H1 (cell line): ENCODE data around the gene ITGB5. TPM values are rescaled to one million over a fixed set of nuclear protein-coding genes. Genes with fewer than 3 reads are reported as not detected.

Source experiments
- CTCF ChIA-PET: fragments of 300-600 bp; sonication (Branson Sonifier 250); formaldehyde crosslinking; loops from one replicate; lab custom pipeline; 2021; ENCODE audit not compliant: partially characterized antibody; lab: Charles Lee
- POLR2A ChIA-PET: fragments of 300-600 bp; sonication (Branson Sonifier 250); formaldehyde crosslinking; loops from one replicate; lab custom pipeline; 2021; ENCODE audit warnings: inconsistent platforms; ENCODE audit not compliant: partially characterized antibody; lab: Charles Lee
- DNase-seq, 2 experiments: peaks; one replicate each; pipeline versions ENCODE4 v3.0.0 to v3.0.0-alpha.2; 2010 to 2022; ENCODE audit warnings: low spot score in 2 of 2, low read depth in 1 of 2, mixed read lengths in 1 of 2
- FAIRE-seq: peaks from 2 replicates; lab custom pipeline; 2011; peaks lifted over from hg19 to GRCh38; lab: Jason Lieb, UNC
- H2AFZ ChIP-seq: 2 replicates; pipeline ENCODE4 v1.8.1; 2012; ENCODE audit warnings: low read length, inconsistent platforms
- H2AK5ac ChIP-seq: 2 replicates; pipeline ENCODE4 v1.6.1; 2013; ENCODE audit warnings: low read depth, low read length
- H2BK120ac ChIP-seq: replicated peaks from 2 replicates; pipeline ENCODE3; 2013; ENCODE audit warnings: low read depth, low read length, inconsistent platforms
- H2BK12ac ChIP-seq: 2 replicates; pipeline ENCODE4 v1.6.1; 2013; ENCODE audit warnings: low read depth, low read length
- H2BK15ac ChIP-seq: 2 replicates; pipeline ENCODE4 v1.6.1; 2013; ENCODE audit warnings: low read length
- H2BK20ac ChIP-seq: 2 replicates; pipeline ENCODE4 v1.6.1; 2013; ENCODE audit warnings: low read length
- H2BK5ac ChIP-seq: 2 replicates; pipeline ENCODE4 v1.6.1; 2013; ENCODE audit warnings: low read depth, low read length
- H3K14ac ChIP-seq: 2 replicates; pipeline ENCODE4 v1.6.1; 2013; ENCODE audit warnings: inconsistent platforms; ENCODE audit not compliant: insufficient read length
- H3K18ac ChIP-seq: 2 replicates; pipeline ENCODE4 v1.6.1; 2013; ENCODE audit warnings: low read length; ENCODE audit errors: extremely low read depth
- H3K23ac ChIP-seq: 2 replicates; pipeline ENCODE4 v1.6.1; 2013; ENCODE audit warnings: inconsistent platforms; ENCODE audit not compliant: insufficient read length
- H3K23me2 ChIP-seq: 2 replicates; pipeline ENCODE4 v1.6.1; 2013; ENCODE audit warnings: low read depth, low read length
- H3K27ac ChIP-seq: 2 replicates; pipeline ENCODE4 v1.6.1; 2011; ENCODE audit warnings: low read depth, low read length, inconsistent platforms
- H3K27me3 ChIP-seq, 4 experiments: replicated peaks in 1 of 4; 1 replicate in 1 of 4; 2 replicates in 3 of 4; pipeline versions ENCODE4 v1.6.1 to v1.8.1; 2011 to 2013; ENCODE audit warnings: low read length in 3 of 4, mild to moderate bottlenecking in 3 of 4, inconsistent platforms in 2 of 4, mixed read lengths in 2 of 4, moderate library complexity in 1 of 4; ENCODE audit not compliant: control insufficient read depth in 3 of 4, insufficient read depth in 3 of 4; ENCODE audit errors: extremely low read depth in 1 of 4
- H3K36me3 ChIP-seq, 4 experiments: 2 replicates each; pipeline versions ENCODE4 v1.6.1 to v1.8.1; 2011 to 2013; ENCODE audit warnings: mild to moderate bottlenecking in 4 of 4, low read length in 3 of 4, moderate library complexity in 2 of 4, control low read depth in 1 of 4, inconsistent platforms in 1 of 4; ENCODE audit not compliant: insufficient read depth in 4 of 4, control insufficient read depth in 2 of 4
- H3K4ac ChIP-seq: replicated peaks from 2 replicates; pipeline ENCODE3; 2013; ENCODE audit warnings: low read length, low read depth, mixed read lengths, inconsistent platforms; ENCODE audit not compliant: insufficient read length
- H3K4me1 ChIP-seq, 4 experiments: replicated peaks in 1 of 4; 1 replicate in 1 of 4; 2 replicates in 3 of 4; pipeline versions ENCODE4 v1.6.1 to v1.8.1; 2011 to 2013; ENCODE audit warnings: low read length in 3 of 4, inconsistent platforms in 2 of 4, mixed read lengths in 1 of 4; ENCODE audit not compliant: insufficient read depth in 4 of 4, control insufficient read depth in 3 of 4
- H3K4me2 ChIP-seq, 2 experiments: 2 replicates each; pipeline versions ENCODE4 v1.6.1 to v1.8.1; 2011 to 2013; ENCODE audit warnings: low read depth in 2 of 2, low read length in 2 of 2, control low read depth in 1 of 2, inconsistent platforms in 1 of 2, mild to moderate bottlenecking in 1 of 2; ENCODE audit not compliant: insufficient read depth in 1 of 2
- H3K4me3 ChIP-seq, 4 experiments: fragments of 200-600, 300-600 bp in 1 of 4; sonication (generic), shearing (Covaris generic), sonication (Bioruptor Twin) in 1 of 4; 2 replicates each; pipeline versions ENCODE4 v1.5.1 to v1.8.1; 2011 to 2016; ENCODE audit warnings: low read length in 4 of 4, low read depth in 3 of 4, control low read depth in 2 of 4, inconsistent platforms in 2 of 4, mild to moderate bottlenecking in 2 of 4, mixed read lengths in 1 of 4, moderate library complexity in 1 of 4; ENCODE audit not compliant: insufficient read depth in 2 of 4; ENCODE audit errors: extremely low read depth in 1 of 4
- H3K56ac ChIP-seq: replicated peaks from 2 replicates; pipeline ENCODE3; 2013; ENCODE audit warnings: low read depth, mild to moderate bottlenecking, mixed read lengths, low read length, inconsistent platforms; ENCODE audit not compliant: insufficient read length
- H3K79me1 ChIP-seq: 2 replicates; pipeline ENCODE4 v1.6.1; 2013; ENCODE audit warnings: low read depth, low read length, control low read depth
- H3K79me2 ChIP-seq, 2 experiments: 2 replicates each; pipeline versions ENCODE4 v1.6.1 to v1.8.1; 2012 to 2013; ENCODE audit warnings: low read length in 2 of 2, mild to moderate bottlenecking in 2 of 2, inconsistent platforms in 1 of 2; ENCODE audit not compliant: insufficient read depth in 2 of 2, control insufficient read depth in 1 of 2
- H3K9ac ChIP-seq, 4 experiments: replicated peaks in 1 of 4; 1 replicate in 1 of 4; 2 replicates in 3 of 4; pipeline versions ENCODE4 v1.6.1 to v1.8.1; 2011 to 2013; ENCODE audit warnings: low read depth in 3 of 4, low read length in 3 of 4, control low read depth in 2 of 4, mild to moderate bottlenecking in 2 of 4, moderate library complexity in 2 of 4, inconsistent platforms in 1 of 4; ENCODE audit errors: extremely low read depth in 1 of 4
- H3K9me3 ChIP-seq, 2 experiments: 2 replicates each; pipeline versions ENCODE4 v1.6.1 to v1.8.1; 2012 to 2013; ENCODE audit warnings: mild to moderate bottlenecking in 2 of 2, moderate library complexity in 2 of 2, control low read depth in 1 of 2, inconsistent platforms in 1 of 2, low read depth in 1 of 2, low read length in 1 of 2, mixed read lengths in 1 of 2; ENCODE audit not compliant: insufficient read depth in 2 of 2
- H4K20me1 ChIP-seq, 2 experiments: replicated peaks in 1 of 2; 2 replicates each; pipeline versions ENCODE3 to v1.8.1; 2011 to 2013; ENCODE audit warnings: inconsistent platforms in 2 of 2, low read length in 2 of 2, mild to moderate bottlenecking in 1 of 2; ENCODE audit not compliant: insufficient read depth in 2 of 2, control insufficient read depth in 1 of 2
- H4K5ac ChIP-seq: 2 replicates; pipeline ENCODE4 v1.6.1; 2013; ENCODE audit warnings: low read length, low read depth, mixed read lengths, inconsistent platforms; ENCODE audit not compliant: insufficient read length
- H4K8ac ChIP-seq: 2 replicates; pipeline ENCODE4 v1.8.0; 2013; ENCODE audit warnings: mild to moderate bottlenecking, moderate library complexity, low read length, inconsistent platforms; ENCODE audit not compliant: insufficient read depth; ENCODE audit errors: extremely low read depth
- H4K91ac ChIP-seq: replicated peaks from 2 replicates; pipeline ENCODE3; 2013; ENCODE audit warnings: low read length, mixed read lengths, inconsistent platforms; ENCODE audit not compliant: insufficient read length
- BRCA1 ChIP-seq: IDR thresholded peaks from 2 replicates; pipeline ENCODE4 v1.6.1; 2012; ENCODE audit warnings: low read depth, low read length, improper control_type of control experiment
- CREB1 ChIP-seq: IDR thresholded peaks from 2 replicates; pipeline ENCODE4 v1.6.1; 2012; ENCODE audit warnings: inconsistent platforms
- FOSL1 ChIP-seq: IDR thresholded peaks from 2 replicates; pipeline ENCODE4 v1.6.1; 2011; ENCODE audit warnings: mild to moderate bottlenecking, low read depth, low read length, moderate library complexity; ENCODE audit not compliant: insufficient read depth
- HDAC2 ChIP-seq, 2 experiments: fragments of 300-600 bp in 1 of 2; sonication (generic) in 1 of 2; IDR thresholded peaks; 2 replicates each; pipeline ENCODE4 v1.6.1; 2011 to 2012; ENCODE audit warnings: low read depth in 2 of 2, low read length in 2 of 2, mild to moderate bottlenecking in 2 of 2, moderate library complexity in 2 of 2, borderline replicate concordance in 1 of 2, inconsistent platforms in 1 of 2
- JUND ChIP-seq: IDR thresholded peaks from 2 replicates; pipeline ENCODE4 v1.6.1; 2011; ENCODE audit warnings: mild to moderate bottlenecking, improper control_type of control experiment, low read length
- NRF1 ChIP-seq: IDR thresholded peaks from 2 replicates; pipeline ENCODE4 v1.6.1; 2011; ENCODE audit warnings: mild to moderate bottlenecking, low read depth, low read length, improper control_type of control experiment
- RBBP5 ChIP-seq: IDR thresholded peaks from 2 replicates; pipeline ENCODE4 v1.7.1; 2012; ENCODE audit warnings: low read depth, mild to moderate bottlenecking, inconsistent platforms, low read length, moderate library complexity, borderline replicate concordance
- SIX5 ChIP-seq: IDR thresholded peaks from 2 replicates; pipeline ENCODE4 v1.6.1; 2011; ENCODE audit warnings: mild to moderate bottlenecking, low read depth, low read length
- SP4 ChIP-seq: IDR thresholded peaks from 2 replicates; pipeline ENCODE4 v1.6.1; 2012; ENCODE audit warnings: low read length, inconsistent platforms
- TAF1 ChIP-seq: IDR thresholded peaks from 2 replicates; pipeline ENCODE4 v1.6.1; 2011; ENCODE audit warnings: mild to moderate bottlenecking, low read depth, low read length
- TCF12 ChIP-seq: IDR thresholded peaks from 2 replicates; pipeline ENCODE4 v1.6.1; 2011; ENCODE audit warnings: low read depth, mild to moderate bottlenecking, low read length
- WGBS, 2 experiments: shearing (Covaris generic) in 1 of 2; methylation state at CpG; one replicate each; pipeline versions ENCODE4 v1.1.6 to v1.1.7; 2013 to 2015; ENCODE audit warnings: low lambda C conversion rate in 2 of 2, mixed read lengths in 2 of 2, inconsistent platforms in 1 of 2, low coverage in 1 of 2, missing lambda C conversion rate in 1 of 2; ENCODE audit not compliant: insufficient replicate concordance in 2 of 2, insufficient coverage in 1 of 2, insufficient read length in 1 of 2; ENCODE audit errors: extremely low coverage in 1 of 2, missing lambda C conversion rate in 1 of 2; 5-methylcytosine and 5-hydroxymethylcytosine counted together
- polyA plus RNA-seq, 7 experiments: library from polyadenylated mRNA; depleted of rRNA in 3 of 7; stranded (reverse) in 5 of 7; unstranded in 2 of 7; fragments of >200 nt in 5 of 7; fragments of 200-250 nt in 2 of 7; gene quantifications; 1 replicate in 5 of 7; 2 replicates in 1 of 7; 4 replicates in 1 of 7; pipeline versions ENCODE4 v1.2.1 to v1.2.3, GENCODE V29; 2011 to 2013; ENCODE audit warnings: missing spikeins in 2 of 7, mixed read lengths in 2 of 7
- total RNA-seq: library from RNA; stranded (reverse); fragmentation: NEBNext Ultra II Directional; extraction: Animal tissue kit (Norgen Biotek cat#: 25700); gene quantifications from 2 replicates; pipeline ENCODE4 v1.2.1, GENCODE V29; 2021
- TF ChIP-seq, protein P1 (sequence below): IDR thresholded peaks from 2 replicates; pipeline ENCODE4 v1.6.1; 2012; ENCODE audit warnings: low read length, inconsistent platforms

ITGB5 gene
- total and polyA plus RNA-seq, 2 of the 8 experiments (the other 6 are each of a cell fraction or from before 2014, with no cell fraction given), result 101 to 268 TPM

DNA sequence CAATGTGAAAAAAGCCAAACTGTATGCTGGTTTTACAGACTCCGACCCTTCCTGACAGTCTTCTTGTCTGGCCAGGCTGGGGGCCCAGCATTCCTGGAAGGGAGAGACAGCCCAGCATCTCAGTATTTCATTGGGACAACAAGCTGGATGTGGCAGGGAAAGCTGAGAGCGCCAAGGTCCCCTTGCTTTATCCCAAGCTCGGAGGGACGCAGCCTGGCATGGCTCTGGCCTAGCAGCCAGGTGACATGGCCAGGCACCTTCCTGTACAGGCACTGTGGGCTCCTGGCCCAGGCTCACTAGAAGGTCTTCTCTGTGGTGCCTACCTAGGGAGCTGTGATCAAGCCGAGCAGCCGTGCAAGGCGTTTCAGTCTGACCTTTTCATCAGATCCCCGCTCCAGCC is 124.0 kb downstream of the ITGB5 start:
- H3K23ac ChIP-seq, result no peak overlapping the region
- no peak overlapping the region for H4K91ac ChIP-seq
- no peaks in the 10 kb centered on the region; a peak in 1 of 7 replicates for H3K27me3 ChIP-seq
- TF ChIP-seq SIX5, result no peak
- no peak for TF ChIP-seq BRCA1
- no peak for TF ChIP-seq NRF1
- TF ChIP-seq TCF12, result no peak
- TF ChIP-seq, protein P1, sequence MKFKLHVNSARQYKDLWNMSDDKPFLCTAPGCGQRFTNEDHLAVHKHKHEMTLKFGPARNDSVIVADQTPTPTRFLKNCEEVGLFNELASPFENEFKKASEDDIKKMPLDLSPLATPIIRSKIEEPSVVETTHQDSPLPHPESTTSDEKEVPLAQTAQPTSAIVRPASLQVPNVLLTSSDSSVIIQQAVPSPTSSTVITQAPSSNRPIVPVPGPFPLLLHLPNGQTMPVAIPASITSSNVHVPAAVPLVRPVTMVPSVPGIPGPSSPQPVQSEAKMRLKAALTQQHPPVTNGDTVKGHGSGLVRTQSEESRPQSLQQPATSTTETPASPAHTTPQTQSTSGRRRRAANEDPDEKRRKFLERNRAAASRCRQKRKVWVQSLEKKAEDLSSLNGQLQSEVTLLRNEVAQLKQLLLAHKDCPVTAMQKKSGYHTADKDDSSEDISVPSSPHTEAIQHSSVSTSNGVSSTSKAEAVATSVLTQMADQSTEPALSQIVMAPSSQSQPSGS, result no peak
- no peak for TF ChIP-seq JUND
- no peak for TF ChIP-seq RBBP5
- TF ChIP-seq HDAC2 (IDR thresholded peaks at IDR 0.05; ENCODE audit: borderline replicate concordance in 1 of 2, low read depth in 2 of 2, low read length in 2 of 2), result no peak
- no peak for TF ChIP-seq FOSL1
- TF ChIP-seq CREB1, result no peak
- TF ChIP-seq SP4, result no peak
- no peak for TF ChIP-seq TAF1
- H3K4me3 ChIP-seq, result no peak overlapping the region
- H4K5ac ChIP-seq, result no peak overlapping the region
- 94% methylated on average over 8 of the region's 8 CpGs; no CpG with 5 or more reads in 1 of the 2 experiments for WGBS, 2 experiments
- H2BK20ac ChIP-seq, result no peak overlapping the region
- no peak overlapping the region for H2AK5ac ChIP-seq
- FAIRE-seq (no peak), DNase-seq (no peak)
- no peak overlapping the region for H4K8ac ChIP-seq
- no peak overlapping the region for H3K4ac ChIP-seq
- no peak overlapping the region for H3K56ac ChIP-seq
- no peak overlapping the region for H3K18ac ChIP-seq
- ChIA-PET POLR2A (interaction anchor here (1.0 to 1.9 kb wide), 5 partner anchors 18 to 150 kb away, joined by 3 to 4 read pairs (median 3); partner anchors contain the start of gene UMPS), CTCF (interaction anchor here (0.8 to 11.6 kb wide), 8 partner anchors 9 to 142 kb away, joined by 3 to 173 read pairs (median 4); no protein-coding TSS in a partner anchor)
- no peak overlapping the region for H2BK12ac ChIP-seq
- H3K23me2 ChIP-seq, result no peaks in the 10 kb centered on the region
- no peaks in the 10 kb centered on the region; a peak in 2 of 7 replicates for H3K4me1 ChIP-seq
- H2BK5ac ChIP-seq, result peak overlapping the region; percentile 44; the same call in 1 of the 2 replicates
- no peak overlapping the region for H2BK15ac ChIP-seq
- H3K79me1 ChIP-seq, result no peaks in the 10 kb centered on the region
- peaks cover 1 to 2% of the 10 kb centered on the region in 2 experiments for H4K20me1 ChIP-seq
- no peaks in the 10 kb centered on the region for H3K9me3 ChIP-seq
- no peak overlapping the region for H3K14ac ChIP-seq
- no peak overlapping the region for H2AFZ ChIP-seq
- no peak overlapping the region for H2BK120ac ChIP-seq
- H3K36me3 ChIP-seq, result peaks cover 11 to 32% (median 28%) of the 10 kb centered on the region in 4 experiments; a peak in 7 of 8 replicates
- H3K27ac ChIP-seq, result no peak overlapping the region
- no peaks in the 10 kb centered on the region for H3K79me2 ChIP-seq
- H3K9ac ChIP-seq, result no peak overlapping the region
- H3K4me2 ChIP-seq, result no peak overlapping the region
